Measurements from ENCODE around the gene SYT1.

DNA sequence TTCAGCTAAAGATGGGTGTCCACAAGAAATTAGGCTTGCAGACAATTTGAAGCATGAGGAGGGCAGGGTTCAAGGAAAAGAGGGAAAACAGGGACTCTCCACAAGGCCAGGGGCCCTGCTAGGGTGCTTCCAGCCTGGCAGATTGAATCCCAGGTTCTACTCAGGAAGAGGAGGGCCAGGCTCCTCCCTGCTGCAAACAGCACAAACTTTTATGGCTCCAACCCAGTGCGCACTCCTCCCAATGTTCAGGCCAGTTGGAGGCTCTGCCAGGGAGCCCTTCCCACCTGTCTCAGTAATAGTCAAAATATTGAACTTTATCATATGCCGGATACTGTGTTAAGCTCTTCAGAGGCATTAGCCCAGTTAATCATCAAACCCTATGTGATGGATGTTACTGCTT is 244.4 kb downstream of the SYT1 start:
- no peak for TF ChIP-seq POLR2AphosphoS5 (IDR thresholded peaks at IDR 0.05; ENCODE audit: low read depth, low read length)
- no peak for TF ChIP-seq POLR2A (IDR thresholded peaks at IDR 0.05; ENCODE audit: low read depth, low read length)
- no peak for TF ChIP-seq TAF1 (IDR thresholded peaks at IDR 0.05; ENCODE audit: borderline replicate concordance, low read depth, low read length)

Measured in GM12892 (cell line).